WERI-Rb-1 (cell line): ENCODE data around the gene MACROD2.

Source experiments
- DNase-seq: peaks from one replicate; pipeline ENCODE4 v3.0.0-alpha.2; 2020
- H3K27ac ChIP-seq: fragments of 250-450 bp; sonication (Bioruptor Pico); 2 replicates; pipeline ENCODE4 v1.5.1; 2020; ENCODE audit warnings: mild to moderate bottlenecking, moderate library complexity
- H3K27me3 ChIP-seq: fragments of 250-450 bp; sonication (Bioruptor Pico); 2 replicates; pipeline ENCODE4 v1.5.1; 2021; ENCODE audit warnings: mild to moderate bottlenecking, low read depth, moderate library complexity; ENCODE audit not compliant: insufficient read depth, severe bottlenecking
- H3K36me3 ChIP-seq: fragments of 250-450 bp; sonication (Bioruptor Pico); 2 replicates; pipeline ENCODE4 v1.5.1; 2020; ENCODE audit warnings: mild to moderate bottlenecking, moderate library complexity
- H3K4me3 ChIP-seq: 2 replicates; pipeline ENCODE4 v1.5.1; 2011; ENCODE audit warnings: low read depth, mild to moderate bottlenecking, control low read depth, low read length
- H3K9me3 ChIP-seq: fragments of 250-450 bp; sonication (Bioruptor Pico); 2 replicates; pipeline ENCODE4 v1.5.1; 2021; ENCODE audit warnings: mild to moderate bottlenecking, moderate library complexity; ENCODE audit not compliant: severe bottlenecking
- TF ChIP-seq, protein P1 (sequence below): IDR thresholded peaks from 2 replicates; pipeline ENCODE4 v1.5.1; 2011; ENCODE audit warnings: low read depth, mild to moderate bottlenecking, control low read depth, inconsistent platforms, low read length

MACROD2 gene

DNA sequence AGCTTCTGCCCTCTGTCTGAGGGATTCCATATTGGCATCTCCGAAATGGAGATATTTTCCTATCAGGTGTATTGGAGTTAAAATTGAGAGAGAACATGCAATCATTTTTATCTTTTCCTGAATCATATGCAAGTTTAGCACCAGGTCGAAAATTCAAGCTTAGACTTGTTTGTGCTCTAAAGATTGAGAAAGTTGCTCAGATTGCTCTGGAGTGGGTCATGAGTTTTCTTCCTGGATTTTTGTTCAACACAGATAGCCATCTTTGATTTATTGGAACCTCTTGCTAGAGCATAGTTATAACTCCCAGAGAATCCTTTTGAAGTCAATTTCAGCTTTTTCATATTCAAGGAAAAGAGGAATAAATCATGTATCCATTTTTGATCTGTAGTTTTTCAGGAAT is 715.6 kb downstream of the MACROD2 start:
- H3K27me3 ChIP-seq = no peaks in the 10 kb centered on the region
- no peak overlapping the region for H3K4me3 ChIP-seq
- DNase-seq = no peak
- no peak overlapping the region for H3K27ac ChIP-seq
- H3K36me3 ChIP-seq = no peaks in the 10 kb centered on the region
- H3K9me3 ChIP-seq = no peaks in the 10 kb centered on the region
- TF ChIP-seq, protein P1, sequence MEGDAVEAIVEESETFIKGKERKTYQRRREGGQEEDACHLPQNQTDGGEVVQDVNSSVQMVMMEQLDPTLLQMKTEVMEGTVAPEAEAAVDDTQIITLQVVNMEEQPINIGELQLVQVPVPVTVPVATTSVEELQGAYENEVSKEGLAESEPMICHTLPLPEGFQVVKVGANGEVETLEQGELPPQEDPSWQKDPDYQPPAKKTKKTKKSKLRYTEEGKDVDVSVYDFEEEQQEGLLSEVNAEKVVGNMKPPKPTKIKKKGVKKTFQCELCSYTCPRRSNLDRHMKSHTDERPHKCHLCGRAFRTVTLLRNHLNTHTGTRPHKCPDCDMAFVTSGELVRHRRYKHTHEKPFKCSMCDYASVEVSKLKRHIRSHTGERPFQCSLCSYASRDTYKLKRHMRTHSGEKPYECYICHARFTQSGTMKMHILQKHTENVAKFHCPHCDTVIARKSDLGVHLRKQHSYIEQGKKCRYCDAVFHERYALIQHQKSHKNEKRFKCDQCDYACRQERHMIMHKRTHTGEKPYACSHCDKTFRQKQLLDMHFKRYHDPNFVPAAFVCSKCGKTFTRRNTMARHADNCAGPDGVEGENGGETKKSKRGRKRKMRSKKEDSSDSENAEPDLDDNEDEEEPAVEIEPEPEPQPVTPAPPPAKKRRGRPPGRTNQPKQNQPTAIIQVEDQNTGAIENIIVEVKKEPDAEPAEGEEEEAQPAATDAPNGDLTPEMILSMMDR = no peak

DNA sequence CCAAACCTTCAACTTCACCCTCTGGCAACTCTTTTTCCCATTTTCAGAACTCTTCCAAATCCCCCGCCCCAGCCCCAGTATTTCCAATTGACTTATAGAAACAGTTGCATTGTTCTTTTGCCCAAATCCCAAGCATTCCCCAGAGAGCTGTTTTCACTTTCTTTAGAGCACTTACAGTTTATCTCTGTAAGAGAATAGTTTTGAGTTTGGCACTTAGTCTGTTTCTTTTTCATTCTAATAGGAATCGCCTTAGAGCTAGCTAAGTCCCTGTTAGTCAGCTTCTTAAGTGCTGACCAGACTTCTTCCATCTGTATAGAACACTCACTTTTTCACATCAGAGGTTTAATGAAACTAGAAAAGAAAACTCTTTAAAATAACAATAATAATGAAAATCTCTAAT is 716.3 kb downstream of the MACROD2 start:
- no peak overlapping the region for H3K27ac ChIP-seq

DNA sequence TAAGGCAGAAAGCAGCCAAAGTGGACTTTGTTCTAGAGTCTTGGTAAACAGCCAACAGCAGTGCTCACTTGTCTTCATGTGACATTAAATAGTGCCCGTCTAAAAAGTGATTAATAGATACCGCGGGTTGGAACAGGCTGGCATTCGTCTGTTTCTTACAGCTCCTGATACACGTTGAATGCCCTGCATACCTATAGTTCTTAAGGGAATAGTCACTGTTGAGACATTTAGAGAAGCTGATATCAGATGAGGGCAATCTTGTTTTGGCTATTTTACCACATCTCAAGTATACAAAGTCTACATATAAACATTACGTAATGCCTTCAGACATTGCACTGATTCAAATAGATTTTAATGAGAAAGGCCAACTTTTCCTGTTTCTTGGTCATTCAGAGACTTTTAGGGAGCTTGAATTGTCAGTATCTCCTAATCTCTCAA is 717.0 kb downstream of the MACROD2 start:
- TF ChIP-seq, protein P1 = no peak
- H3K27ac ChIP-seq = no peak overlapping the region
- no peak for DNase-seq

More for the DNA sequence above, 716.3 kb downstream of the MACROD2 start:
- Histone ChIP-seq H3K27me3 (no peaks in the 10 kb centered on the region), H3K36me3 (no peaks in the 10 kb centered on the region), H3K9me3 (no peaks in the 10 kb centered on the region), H3K4me3 (no peak overlapping the region)
- no peak for DNase-seq
- TF ChIP-seq, protein P1 = no peak

GRCh38 chr20:14715400-14715799 is 720.1 kb downstream of the MACROD2 start:
- no peak overlapping the region for H3K4me3 ChIP-seq
- H3K9me3 ChIP-seq = no peaks in the 10 kb centered on the region
- H3K27ac ChIP-seq = no peak overlapping the region
- DNase-seq = no peak
- no peaks in the 10 kb centered on the region for H3K27me3 ChIP-seq
- TF ChIP-seq, protein P1 = no peak
- no peaks in the 10 kb centered on the region for H3K36me3 ChIP-seq

More for the DNA sequence above, 717.0 kb downstream of the MACROD2 start:
- Histone ChIP-seq H3K4me3 (no peak overlapping the region), H3K9me3 (no peaks in the 10 kb centered on the region), H3K27me3 (no peaks in the 10 kb centered on the region), H3K36me3 (no peaks in the 10 kb centered on the region)

GRCh38 chr20:14716351-14716801 is 721.1 kb downstream of the MACROD2 start:
- Histone ChIP-seq H3K9me3 (no peaks in the 10 kb centered on the region), H3K36me3 (no peaks in the 10 kb centered on the region), H3K27ac (no peak overlapping the region), H3K27me3 (no peaks in the 10 kb centered on the region), H3K4me3 (no peak overlapping the region)
- TF ChIP-seq, protein P1 = no peak
- no peak for DNase-seq
